Esophagus muscularis mucosa (tissue), 4 donors: ENCODE data around the gene TRAK2. TPM values are rescaled to one million over a fixed set of nuclear protein-coding genes. Genes with fewer than 3 reads are reported as not detected.
"Not testable (repeated sequence)": the region's sequence is repeated elsewhere in the genome, so short reads cannot be mapped to it uniquely, and the experiment has no call there.

Source experiments
- DNase-seq: peaks from one replicate; pipeline ENCODE4 v3.0.0-alpha.2; 2017; ENCODE audit errors: extremely low spot score
- H3K27ac ChIP-seq, 4 donors: fragments of 200-600 bp; sonication (generic); replicated peaks in 1 of 4; 1 replicate in 3 of 4; 2 replicates in 1 of 4; pipeline ENCODE4 v1.5.1; 2016 to 2019; ENCODE audit warnings: mild to moderate bottlenecking in 1 of 4
- H3K27me3 ChIP-seq, 4 donors: fragments of 200-600 bp; sonication (generic); one replicate each; pipeline versions ENCODE4 v1.5.1 to v1.6.0; 2016 to 2019
- H3K36me3 ChIP-seq, 4 donors: fragments of 200-600 bp; sonication (generic); one replicate each; pipeline ENCODE4 v1.5.1; 2016 to 2019
- H3K4me1 ChIP-seq, 4 donors: fragments of 200-600 bp; sonication (generic); one replicate each; pipeline ENCODE4 v1.5.1; 2016 to 2019
- H3K4me3 ChIP-seq, 4 donors: fragments of 200-600 bp; sonication (generic); 1 replicate in 2 of 4; 2 replicates in 2 of 4; pipeline ENCODE4 v1.5.1; 2016 to 2019; ENCODE audit warnings: mild to moderate bottlenecking in 4 of 4, moderate library complexity in 1 of 4
- H3K9me3 ChIP-seq, 4 donors: fragments of 200-600 bp; sonication (generic); 1 replicate in 3 of 4; 2 replicates in 1 of 4; pipeline ENCODE4 v1.5.1; 2016 to 2019
- EP300 ChIP-seq: sonication (generic); formaldehyde crosslinking; IDR thresholded peaks from one replicate; pipeline ENCODE4 v1.6.1; 2017; ENCODE audit warnings: antibody characterized with exemption
- POLR2A ChIP-seq: fragments of 450-650 bp; IDR thresholded peaks from one replicate; pipeline ENCODE4 v1.6.1; 2017; ENCODE audit warnings: antibody characterized with exemption, moderate library complexity, mild to moderate bottlenecking, low read depth
- POLR2AphosphoS5 ChIP-seq, 2 donors: sonication (generic); formaldehyde crosslinking; IDR thresholded peaks; one replicate each; pipeline ENCODE4 v1.6.1; 2017; ENCODE audit warnings: antibody characterized with exemption in 2 of 2
- WGBS: methylation state at CpG from one replicate; pipeline ENCODE4 v1.1.5; 2018; 5-methylcytosine and 5-hydroxymethylcytosine counted together
- intact Hi-C: fragments of 100-400 bp; cut with DNase I; formaldehyde crosslinking; loops from one replicate; pipeline ENCODE4 v1.15.1; 2023
- total RNA-seq, 4 donors: library from RNA; depleted of rRNA; stranded (reverse); fragments of >200 nt; gene quantifications; one replicate each; pipeline versions ENCODE4 v1.1.0 to v1.2.1, GENCODE V29; 2016
- TF ChIP-seq, protein P1 (sequence below), 3 experiments: fragments of 200-600 bp in 2 of 3; fragments of 450-650 bp in 1 of 3; sonication (generic) in 2 of 3; IDR thresholded peaks; one replicate each; pipeline ENCODE4 v1.5.1; 2017 to 2019; ENCODE audit warnings: antibody characterized with exemption in 3 of 3, mild to moderate bottlenecking in 2 of 3, moderate library complexity in 1 of 3

TRAK2 gene
- total RNA-seq, 4 donors from 2014 or later: 73.1 to 114 (median 91.6) TPM

DNA sequence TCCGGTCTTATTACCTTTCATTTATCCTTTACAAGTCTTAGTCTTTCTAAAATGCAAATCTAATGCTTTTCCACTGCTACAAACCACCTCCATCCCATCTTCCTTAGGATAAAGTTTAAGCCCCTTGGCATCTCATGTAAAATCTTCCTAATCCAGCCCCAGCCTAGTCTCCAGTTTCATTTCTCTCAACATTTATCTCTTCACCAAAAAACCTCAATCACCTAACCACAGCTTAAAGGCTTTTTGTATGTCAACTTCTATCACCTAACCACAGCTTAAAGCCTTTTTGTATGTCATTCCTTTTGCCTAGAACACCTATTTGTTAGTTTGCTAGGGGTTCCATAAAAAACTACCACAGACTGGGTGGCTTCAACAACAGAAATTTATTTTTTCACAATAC, 4.2 kb downstream of the TRAK2 start:
- Histone ChIP-seq H3K9me3 (no peaks in the 10 kb centered on the region), H3K36me3 (no peaks in the 10 kb centered on the region), H3K27ac (no peak overlapping the region), H3K4me3 (no peak overlapping the region), H3K4me1 (peaks cover 38 to 75% (median 73%) of the 10 kb centered on the region in 4 donors), H3K27me3 (no peaks in the 10 kb centered on the region)
- WGBS: 97% methylated on average over 1 of the region's 1 CpG
- TF ChIP-seq POLR2A: no peak
- TF ChIP-seq, protein P1, sequence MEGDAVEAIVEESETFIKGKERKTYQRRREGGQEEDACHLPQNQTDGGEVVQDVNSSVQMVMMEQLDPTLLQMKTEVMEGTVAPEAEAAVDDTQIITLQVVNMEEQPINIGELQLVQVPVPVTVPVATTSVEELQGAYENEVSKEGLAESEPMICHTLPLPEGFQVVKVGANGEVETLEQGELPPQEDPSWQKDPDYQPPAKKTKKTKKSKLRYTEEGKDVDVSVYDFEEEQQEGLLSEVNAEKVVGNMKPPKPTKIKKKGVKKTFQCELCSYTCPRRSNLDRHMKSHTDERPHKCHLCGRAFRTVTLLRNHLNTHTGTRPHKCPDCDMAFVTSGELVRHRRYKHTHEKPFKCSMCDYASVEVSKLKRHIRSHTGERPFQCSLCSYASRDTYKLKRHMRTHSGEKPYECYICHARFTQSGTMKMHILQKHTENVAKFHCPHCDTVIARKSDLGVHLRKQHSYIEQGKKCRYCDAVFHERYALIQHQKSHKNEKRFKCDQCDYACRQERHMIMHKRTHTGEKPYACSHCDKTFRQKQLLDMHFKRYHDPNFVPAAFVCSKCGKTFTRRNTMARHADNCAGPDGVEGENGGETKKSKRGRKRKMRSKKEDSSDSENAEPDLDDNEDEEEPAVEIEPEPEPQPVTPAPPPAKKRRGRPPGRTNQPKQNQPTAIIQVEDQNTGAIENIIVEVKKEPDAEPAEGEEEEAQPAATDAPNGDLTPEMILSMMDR (IDR thresholded peaks at IDR 0.05): no peak
- TF ChIP-seq POLR2AphosphoS5 (IDR thresholded peaks at IDR 0.05): no peak
- TF ChIP-seq EP300: no peak
- no peak for DNase-seq
- intact Hi-C loops: no loop called here

DNA sequence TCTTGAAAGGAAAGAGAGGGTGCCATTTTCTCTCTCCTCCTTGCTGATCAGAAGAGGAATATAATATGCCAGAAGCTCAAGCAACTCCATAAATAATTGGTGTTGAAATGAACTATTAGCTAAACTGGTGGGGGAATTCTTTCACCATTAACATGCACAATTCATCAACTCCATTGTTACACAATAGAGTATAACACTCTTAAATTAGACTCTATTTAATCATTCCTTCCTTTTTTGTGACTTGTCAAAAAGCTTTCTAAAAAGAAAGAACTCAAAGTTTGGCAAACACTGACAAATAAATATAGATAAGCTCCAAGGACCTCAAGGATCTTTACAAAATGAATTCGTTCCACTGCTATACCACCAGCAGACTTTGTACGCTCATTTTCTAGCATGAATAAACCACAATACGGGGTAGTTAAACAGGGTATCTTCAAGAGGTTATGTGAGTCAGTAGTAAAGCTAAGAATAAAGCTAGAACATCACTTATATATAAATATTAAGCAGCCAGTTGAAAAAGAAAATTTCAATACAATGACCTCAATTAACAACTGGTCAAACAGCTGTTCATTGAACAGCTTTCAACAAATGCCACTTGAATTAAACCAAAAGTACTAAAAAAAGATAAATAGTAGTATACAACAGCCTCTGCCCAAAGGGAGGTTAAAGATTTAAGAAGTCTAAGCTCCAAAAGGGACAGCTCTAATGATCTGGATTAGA, 6.4 kb downstream of the TRAK2 start:
- H3K27me3 ChIP-seq: no peaks in the 10 kb centered on the region
- no peaks in the 10 kb centered on the region for H3K36me3 ChIP-seq
- DNase-seq: no peak
- H3K4me1 ChIP-seq: peaks cover 35 to 85% (median 80%) of the 10 kb centered on the region in 4 donors
- WGBS: 75% methylated on average over 3 of the region's 3 CpGs
- no peaks in the 10 kb centered on the region for H3K9me3 ChIP-seq
- intact Hi-C loops: no loop called here
- H3K4me3 ChIP-seq: no peak overlapping the region
- TF ChIP-seq POLR2AphosphoS5 (IDR thresholded peaks at IDR 0.05): no peak
- TF ChIP-seq, protein P1 (IDR thresholded peaks at IDR 0.05): no peak
- TF ChIP-seq EP300: no peak
- H3K27ac ChIP-seq: no peak overlapping the region

- no peak for DNase-seq
- TF ChIP-seq POLR2AphosphoS5 (IDR thresholded peaks at IDR 0.05) (no peak), POLR2A (no peak), EP300 (no peak)
- TF ChIP-seq, protein P1 (IDR thresholded peaks at IDR 0.05): no peak
- no peak overlapping the region for H3K27ac ChIP-seq
- no peaks in the 10 kb centered on the region for H3K27me3 ChIP-seq
- intact Hi-C loops: no loop called here
- peaks cover 16 to 50% (median 47%) of the 10 kb centered on the region in 4 donors for H3K4me1 ChIP-seq
- no peaks in the 10 kb centered on the region for H3K36me3 ChIP-seq
- H3K9me3 ChIP-seq: no peaks in the 10 kb centered on the region
- no peak overlapping the region for H3K4me3 ChIP-seq
- 88% methylated on average over 7 of the region's 7 CpGs for whole genome bisulfite sequencing
These were observed 9.8 kb downstream of the TRAK2 start for GRCh38 chr2:201441409-201441808.

- whole genome bisulfite sequencing: 59% methylated on average over 1 of the region's 1 CpG
- DNase-seq: no peak
- Histone ChIP-seq H3K9me3 (no peaks in the 10 kb centered on the region), H3K27ac (no peak overlapping the region), H3K4me1 (peaks cover 20 to 46% (median 35%) of the 10 kb centered on the region in 4 donors), H3K4me3 (no peak overlapping the region), H3K36me3 (no peaks in the 10 kb centered on the region), H3K27me3 (no peaks in the 10 kb centered on the region)
- TF ChIP-seq, protein P1 (IDR thresholded peaks at IDR 0.05): no peak
- TF ChIP-seq POLR2AphosphoS5 (IDR thresholded peaks at IDR 0.05) (no peak), POLR2A (no peak), EP300 (no peak)
- intact Hi-C loops: no loop called here
These were observed 11.1 kb downstream of the TRAK2 start for GRCh38 chr2:201440182-201440581.

DNA sequence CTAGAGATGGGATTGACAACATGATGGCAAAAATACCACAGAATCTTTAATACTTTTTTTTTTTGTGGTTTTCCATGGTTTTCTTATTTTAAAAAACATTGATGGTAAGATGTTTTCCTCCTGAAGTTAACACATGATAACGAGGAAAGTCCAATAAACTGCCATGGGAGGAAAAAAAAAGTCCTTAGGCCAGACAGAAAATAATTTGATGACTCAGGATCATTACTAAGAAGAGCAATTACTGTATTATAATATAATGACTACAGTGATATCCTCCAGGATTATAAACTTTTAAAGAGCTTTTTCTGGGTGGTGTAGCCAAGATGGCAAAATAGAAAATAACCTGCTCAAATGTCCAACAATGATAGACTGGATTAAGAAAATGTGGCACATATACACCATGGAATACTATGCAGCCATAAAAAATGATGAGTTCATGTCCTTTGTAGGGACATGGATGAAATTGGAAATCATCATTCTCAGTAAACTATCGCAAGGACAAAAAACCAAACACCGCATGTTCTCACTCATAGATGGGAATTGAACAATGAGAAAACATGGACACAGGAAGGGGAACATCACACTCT, 11.8 kb downstream of the TRAK2 start:
- intact Hi-C loops, H3K36me3 ChIP-seq, H3K27me3 ChIP-seq, DNase-seq, H3K4me3 ChIP-seq, H3K27ac ChIP-seq, H3K9me3 ChIP-seq: not testable (repeated sequence)
- WGBS: 91% methylated on average over 1 of the region's 3 CpGs
- peaks cover 24 to 42% (median 30%) of the 10 kb centered on the region in 4 donors for H3K4me1 ChIP-seq
